ENCODE measurements around the gene CLTA.

CLTA gene

DNA sequence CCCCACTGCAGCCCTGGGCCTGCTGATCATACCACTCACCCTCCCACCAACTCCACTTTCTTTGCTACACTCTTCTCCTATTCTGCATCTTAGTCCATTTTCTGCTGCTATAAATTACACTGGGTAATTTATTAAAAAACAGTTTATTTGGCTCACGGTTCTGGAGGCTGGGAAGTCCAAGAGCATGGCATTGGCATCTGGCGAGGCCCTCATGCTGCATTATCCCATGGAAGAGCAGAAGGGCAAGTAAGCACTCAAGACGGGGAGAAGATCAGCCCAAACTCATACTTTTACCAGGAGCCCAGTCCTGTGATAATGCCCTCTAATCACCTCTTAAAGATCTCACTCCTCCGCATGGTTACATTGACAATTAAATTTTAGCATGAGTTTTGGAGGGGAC is 44.8 kb upstream of the CLTA start:
- H3K4me3 ChIP-seq (ENCODE audit: low read length) = no peak overlapping the region
- DNase-seq (ENCODE audit: low read depth) = no peak
- TF ChIP-seq, protein P1, sequence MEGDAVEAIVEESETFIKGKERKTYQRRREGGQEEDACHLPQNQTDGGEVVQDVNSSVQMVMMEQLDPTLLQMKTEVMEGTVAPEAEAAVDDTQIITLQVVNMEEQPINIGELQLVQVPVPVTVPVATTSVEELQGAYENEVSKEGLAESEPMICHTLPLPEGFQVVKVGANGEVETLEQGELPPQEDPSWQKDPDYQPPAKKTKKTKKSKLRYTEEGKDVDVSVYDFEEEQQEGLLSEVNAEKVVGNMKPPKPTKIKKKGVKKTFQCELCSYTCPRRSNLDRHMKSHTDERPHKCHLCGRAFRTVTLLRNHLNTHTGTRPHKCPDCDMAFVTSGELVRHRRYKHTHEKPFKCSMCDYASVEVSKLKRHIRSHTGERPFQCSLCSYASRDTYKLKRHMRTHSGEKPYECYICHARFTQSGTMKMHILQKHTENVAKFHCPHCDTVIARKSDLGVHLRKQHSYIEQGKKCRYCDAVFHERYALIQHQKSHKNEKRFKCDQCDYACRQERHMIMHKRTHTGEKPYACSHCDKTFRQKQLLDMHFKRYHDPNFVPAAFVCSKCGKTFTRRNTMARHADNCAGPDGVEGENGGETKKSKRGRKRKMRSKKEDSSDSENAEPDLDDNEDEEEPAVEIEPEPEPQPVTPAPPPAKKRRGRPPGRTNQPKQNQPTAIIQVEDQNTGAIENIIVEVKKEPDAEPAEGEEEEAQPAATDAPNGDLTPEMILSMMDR (conservative IDR thresholded peaks at IDR 0.05; ENCODE audit: low read depth, low read length) = no peak

DNA sequence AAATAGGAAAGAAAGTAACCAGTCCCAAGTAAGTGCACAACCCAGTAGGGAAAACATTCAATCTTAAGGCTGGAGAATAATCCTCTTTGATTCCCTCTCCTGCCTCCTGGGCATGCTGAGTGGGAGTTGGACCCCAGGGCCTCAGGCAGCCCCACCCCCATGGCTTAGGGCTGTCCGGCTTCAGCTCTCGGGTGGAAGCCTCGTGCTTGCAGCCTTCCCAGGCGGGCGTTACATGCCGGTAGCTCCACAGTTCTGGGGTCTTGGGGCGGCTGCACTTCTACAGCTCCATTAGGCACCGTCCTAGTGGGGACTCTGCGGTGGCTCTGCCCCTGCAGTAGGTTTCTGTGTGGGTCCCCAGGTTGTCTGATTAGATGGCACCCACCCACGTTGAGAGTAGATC is 44.1 kb upstream of the CLTA start:
- DNase-seq (ENCODE audit: low read depth) = no peak
- H3K4me3 ChIP-seq (ENCODE audit: low read length) = no peak overlapping the region
- TF ChIP-seq, protein P1 (conservative IDR thresholded peaks at IDR 0.05; ENCODE audit: low read depth, low read length) = no peak

DNA sequence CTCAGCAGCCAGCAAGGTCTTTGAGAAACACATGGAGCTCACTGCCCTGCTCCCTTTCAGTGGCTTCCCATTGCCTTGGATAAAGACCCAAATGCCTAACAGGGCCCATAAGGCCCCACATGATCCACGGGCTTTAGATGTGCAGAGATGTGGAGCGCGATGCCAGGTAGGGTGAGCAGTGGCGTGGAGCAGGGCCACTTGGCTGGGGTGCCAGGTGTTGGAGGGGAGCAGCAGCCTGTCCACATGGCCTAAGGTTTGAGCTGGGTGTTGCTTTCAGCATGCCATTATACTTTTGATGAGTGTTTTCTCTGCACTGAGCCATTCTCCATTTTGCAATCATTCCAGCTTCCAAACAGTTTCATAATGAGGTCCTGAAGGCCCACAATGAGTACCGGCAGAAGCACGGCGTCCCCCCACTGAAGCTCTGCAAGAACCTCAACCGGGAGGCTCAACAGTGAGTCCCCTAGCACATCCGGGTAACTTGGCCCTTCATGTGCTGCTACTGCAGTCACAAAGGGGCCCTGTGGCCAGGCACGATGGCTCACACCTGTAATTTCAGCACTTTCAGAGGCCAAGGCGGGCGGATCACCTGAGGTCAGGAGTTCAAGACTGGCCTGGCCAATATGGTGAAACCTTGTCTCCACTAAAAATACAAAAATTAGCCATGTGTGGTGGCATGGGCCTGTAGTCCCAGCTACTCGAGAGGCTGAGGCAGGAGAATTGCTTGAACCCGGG is 43.1 kb upstream of the CLTA start:
- TF ChIP-seq, protein P1 (conservative IDR thresholded peaks at IDR 0.05; ENCODE audit: low read depth, low read length) = no peak
- H3K4me3 ChIP-seq (ENCODE audit: low read length) = no peak overlapping the region
- DNase-seq (ENCODE audit: low read depth) = no peak

DNA sequence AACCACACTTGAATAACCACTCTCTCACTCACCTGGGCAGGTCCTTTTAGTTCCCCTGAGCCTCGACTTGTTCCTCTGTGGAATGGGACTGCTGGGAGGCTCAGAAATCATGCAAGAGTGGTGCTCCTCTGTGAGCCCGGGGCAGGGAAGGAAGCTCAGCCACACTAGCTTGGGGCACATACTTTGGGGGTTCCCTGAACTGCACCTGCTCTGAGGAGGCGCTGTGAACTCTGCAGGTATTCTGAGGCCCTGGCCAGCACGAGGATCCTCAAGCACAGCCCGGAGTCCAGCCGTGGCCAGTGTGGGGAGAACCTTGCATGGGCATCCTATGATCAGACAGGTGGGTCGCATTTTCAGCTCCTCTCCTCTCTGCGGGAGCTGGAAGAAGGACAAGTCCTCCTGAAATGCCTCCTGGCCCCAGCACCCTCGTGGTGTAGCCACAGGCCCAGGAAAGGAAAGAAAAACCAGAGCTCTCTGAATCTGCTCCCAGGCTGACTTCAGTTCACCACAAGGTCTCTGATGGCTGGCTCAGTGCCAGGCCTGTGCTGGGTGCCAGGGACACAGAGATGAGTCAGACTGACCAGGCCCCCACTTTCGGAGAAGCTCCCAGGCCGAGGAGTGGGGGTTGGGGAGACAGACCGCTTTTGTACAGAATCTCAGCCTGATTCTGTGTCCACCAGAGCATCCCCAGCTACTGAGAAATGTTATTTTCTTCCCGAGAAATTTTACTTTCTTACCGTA is 42.2 kb upstream of the CLTA start:
- H3K4me3 ChIP-seq (ENCODE audit: low read length) = no peak overlapping the region
- DNase-seq (ENCODE audit: low read depth) = peak; percentile 87
- TF ChIP-seq, protein P1 (conservative IDR thresholded peaks at IDR 0.05; ENCODE audit: low read depth, low read length) = no peak

DNA sequence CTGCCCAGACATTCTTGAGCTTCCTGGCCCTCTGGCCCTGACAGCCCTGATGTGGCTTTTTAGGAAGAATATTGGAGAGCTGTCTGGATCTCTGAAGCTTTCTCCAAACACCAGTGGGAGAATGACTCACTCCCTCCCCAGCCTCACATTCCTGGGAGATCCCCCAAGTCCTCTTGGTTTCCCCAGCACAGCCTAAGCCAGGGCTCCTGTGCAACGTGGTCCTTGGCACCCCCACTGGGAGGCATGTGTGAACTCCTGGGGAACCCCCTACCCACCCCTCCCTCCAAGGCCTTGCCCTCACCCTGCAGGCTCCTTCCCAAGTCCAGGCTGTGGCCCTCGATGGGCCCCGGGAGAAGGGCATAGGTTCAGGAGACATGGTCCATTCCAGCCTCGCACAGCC is 41.5 kb upstream of the CLTA start:
- peak; percentile 32 for DNase-seq (ENCODE audit: low read depth)
- TF ChIP-seq, protein P1 (conservative IDR thresholded peaks at IDR 0.05; ENCODE audit: low read depth, low read length) = no peak
- H3K4me3 ChIP-seq (ENCODE audit: low read length) = no peak overlapping the region

DNA sequence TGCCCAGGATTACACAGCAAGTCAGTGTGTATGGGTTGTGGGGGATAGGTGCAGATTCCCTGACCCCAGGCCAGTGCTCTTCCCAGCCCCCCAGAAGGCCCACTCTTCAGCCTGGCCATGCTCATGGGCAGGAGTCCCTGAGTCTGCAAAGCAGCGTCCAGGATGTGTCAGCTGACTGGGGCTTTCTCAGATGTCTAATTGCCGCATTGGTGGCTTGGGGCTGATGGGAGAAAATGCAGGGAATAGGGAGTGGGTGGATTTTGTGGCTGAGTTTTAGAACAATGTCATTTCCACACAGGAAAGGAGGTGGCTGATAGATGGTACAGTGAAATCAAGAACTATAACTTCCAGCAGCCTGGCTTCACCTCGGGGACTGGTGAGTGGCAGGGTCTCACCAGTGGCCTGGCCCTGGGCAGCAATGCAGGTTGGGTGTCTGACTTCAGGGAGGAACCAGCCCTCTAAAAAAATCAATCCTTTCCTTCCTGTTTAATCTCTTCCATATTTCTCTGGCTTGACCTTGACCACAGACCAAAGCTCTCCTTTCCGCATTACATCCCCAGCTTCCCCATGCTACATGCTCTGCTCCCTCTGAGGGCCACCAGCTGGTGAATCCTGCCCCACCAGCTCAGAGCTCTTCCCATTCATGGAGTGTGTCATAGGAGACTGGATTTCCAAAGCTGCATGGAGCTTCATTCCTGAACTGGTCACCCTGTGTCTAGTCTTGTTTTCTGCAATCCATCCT is 40.0 kb upstream of the CLTA start:
- DNase-seq (ENCODE audit: low read depth) = no peak
- H3K4me3 ChIP-seq (ENCODE audit: low read length) = no peak overlapping the region
- TF ChIP-seq, protein P1 (conservative IDR thresholded peaks at IDR 0.05; ENCODE audit: low read depth, low read length) = no peak
